SJSA1 (cell line): ENCODE data around the gene LLPH. TPM values are rescaled to one million over a fixed set of nuclear protein-coding genes. Genes with fewer than 3 reads are reported as not detected.

Experiments
- DNase-seq, 2 experiments: peaks; one replicate each; pipeline ENCODE4 v3.0.0-alpha.2; 2015 to 2020; ENCODE audit warnings: low spot score in 2 of 2, low read depth in 1 of 2
- H3K27ac ChIP-seq: fragments of 250-450 bp; sonication (Bioruptor Pico); 2 replicates; pipeline ENCODE4 v1.5.1; 2020; ENCODE audit warnings: mild to moderate bottlenecking, moderate library complexity
- H3K27me3 ChIP-seq: fragments of 250-450 bp; sonication (Bioruptor Pico); replicated peaks from 2 replicates; pipeline ENCODE4 v1.5.1; 2020; ENCODE audit warnings: mild to moderate bottlenecking, moderate library complexity
- H3K36me3 ChIP-seq: fragments of 250-450 bp; sonication (Bioruptor Pico); 2 replicates; pipeline ENCODE4 v1.5.1; 2020; ENCODE audit warnings: mild to moderate bottlenecking
- H3K4me1 ChIP-seq: fragments of 250-450 bp; sonication (Bioruptor Pico); replicated peaks from 2 replicates; pipeline ENCODE4 v1.6.1; 2021; ENCODE audit warnings: mild to moderate bottlenecking
- H3K4me3 ChIP-seq: fragments of 250-450 bp; sonication (Bioruptor Pico); 2 replicates; pipeline ENCODE4 v1.5.1; 2020; ENCODE audit warnings: mild to moderate bottlenecking
- H3K9me3 ChIP-seq: fragments of 250-450 bp; sonication (Bioruptor Pico); replicated peaks from 2 replicates; pipeline ENCODE4 v1.5.1; 2020; ENCODE audit warnings: mild to moderate bottlenecking
- total RNA-seq: library from RNA; depleted of rRNA; stranded (reverse); fragments of >200 nt; shearing (Covaris generic); gene quantifications from 2 replicates; pipeline ENCODE4 v1.2.3, GENCODE V29; 2014; rRNA removed

The LLPH gene
- total RNA-seq, 1 experiment from 2014 or later, result 31.2 TPM

DNA sequence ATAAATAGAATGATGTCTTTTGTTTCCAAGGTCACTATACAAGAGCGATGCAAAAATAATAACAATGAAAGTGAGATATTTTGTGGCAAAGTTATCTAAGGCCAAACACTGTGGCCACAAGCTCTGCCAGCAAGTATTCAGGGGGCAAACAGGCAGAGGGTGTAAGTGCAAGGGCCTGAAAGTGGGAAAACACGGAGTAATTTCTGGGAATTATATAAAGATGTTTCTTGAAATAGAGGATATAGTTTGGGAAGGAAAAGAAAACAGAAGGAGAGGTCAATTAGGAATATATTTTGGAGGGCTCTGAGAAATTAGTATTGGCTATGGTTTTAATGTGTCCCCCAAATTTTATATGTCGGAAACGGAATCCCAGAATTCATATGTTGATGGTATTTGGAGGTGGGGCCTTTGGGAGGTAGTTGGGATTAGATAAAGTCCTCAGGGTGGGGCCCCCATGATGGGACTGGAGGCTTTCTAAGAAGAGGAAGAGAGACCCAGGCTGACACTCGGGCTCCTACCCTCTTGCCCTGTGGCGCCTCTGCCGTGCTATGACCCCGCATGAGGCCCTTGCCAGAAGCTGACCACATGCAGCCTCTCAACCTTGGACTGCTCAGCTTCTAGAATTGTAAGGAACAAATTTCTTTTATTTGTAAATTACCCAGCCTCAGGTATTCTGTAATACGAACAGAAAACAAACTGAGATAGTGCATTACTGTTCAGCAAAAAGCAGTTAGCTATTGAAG lies 60.0 kb downstream of the LLPH start:
- Histone ChIP-seq H3K27ac (no peak overlapping the region), H3K27me3 (no peaks in the 10 kb centered on the region), H3K4me3 (no peak overlapping the region), H3K9me3 (no peaks in the 10 kb centered on the region), H3K4me1 (peaks cover 27% of the 10 kb centered on the region), H3K36me3 (no peaks in the 10 kb centered on the region)
- DNase-seq, result no peak

DNA sequence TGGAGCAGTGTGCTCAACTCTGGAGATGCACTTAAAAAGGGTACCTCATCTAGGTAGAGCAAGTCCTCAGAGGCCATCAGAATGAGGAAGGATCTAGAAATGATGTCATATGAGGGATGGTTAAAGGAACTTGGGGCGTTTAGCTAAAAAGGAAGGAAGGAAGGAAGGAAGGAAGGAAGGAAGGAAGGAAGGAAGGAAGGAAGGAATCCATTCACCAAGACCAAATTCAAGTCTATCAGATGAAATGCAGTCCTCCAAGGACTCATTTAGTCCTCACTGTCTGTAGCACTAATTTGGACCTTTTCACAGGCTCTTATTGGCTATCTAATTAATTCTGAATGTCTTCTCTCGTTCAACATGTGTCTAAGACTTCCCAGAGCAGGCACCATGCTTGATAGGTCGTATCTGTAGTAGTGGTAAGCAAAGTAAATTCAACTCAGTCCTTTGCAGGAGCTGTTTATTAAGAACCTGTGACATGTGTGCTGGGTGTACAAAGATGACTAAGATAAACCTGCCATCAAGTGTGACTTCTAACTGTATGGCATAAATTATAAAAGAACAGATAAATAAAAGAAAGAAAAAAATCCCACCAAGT lies 63.5 kb downstream of the LLPH start:
- no peak for DNase-seq
- Histone ChIP-seq H3K9me3 (no peaks in the 10 kb centered on the region), H3K36me3 (no peaks in the 10 kb centered on the region), H3K27ac (no peak overlapping the region), H3K27me3 (no peaks in the 10 kb centered on the region), H3K4me1 (peaks cover 27% of the 10 kb centered on the region), H3K4me3 (no peak overlapping the region)

Other genes with a start within 250 kb of the LLPH start
- gene TMBIM4, start 39.2 kb upstream of the LLPH start, total RNA-seq, result 162 and 206 TPM in 2 replicates
- gene IRAK3, start 58.5 kb upstream of the LLPH start, total RNA-seq, result not detected in 2 replicates
- gene HELB, start 171.7 kb upstream of the LLPH start, total RNA-seq, result 1.3 and 2.3 TPM in 2 replicates